Stimulated activated CD4-positive, alpha-beta T cell treated with anti-CD3 and anti-CD28 coated beads, Interleukin-4, amount 100 ng/mL, for 4 hours (primary cell): ENCODE data around the gene MMP24OS.

ENCODE experiments used
- DNase-seq, 2 experiments: peaks; one replicate each; pipeline ENCODE4 v3.0.0-alpha.2; 2020

MMP24OS gene

GRCh38 chr20:35290186-35290886, 12.4 kb upstream of the MMP24OS start:
- DNase-seq, result no peak

- DNase-seq, result no peak
These were observed 10.6 kb upstream of the MMP24OS start for GRCh38 chr20:35288325-35289060.

- DNase-seq, result no peak
These were observed 9.8 kb upstream of the MMP24OS start for GRCh38 chr20:35287509-35288324.

GRCh38 chr20:35286899-35287508, 9.1 kb upstream of the MMP24OS start:
- DNase-seq, result no peak

GRCh38 chr20:35286077-35286898, 8.4 kb upstream of the MMP24OS start:
- no peak for DNase-seq

- DNase-seq, result no peak
These were observed 7.8 kb upstream of the MMP24OS start for GRCh38 chr20:35285806-35286076.

- no peak for DNase-seq
These were observed 7.3 kb upstream of the MMP24OS start for GRCh38 chr20:35284992-35285805.

GRCh38 chr20:35284267-35284991, 6.5 kb upstream of the MMP24OS start, which contains the start of gene EIF6:
EIF6 (minus strand) TSS chr20:35284772; CDS start chr20:35284487, 285 bp downstream.
- peak; percentile 72 for DNase-seq

GRCh38 chr20:35283441-35284266, 5.7 kb upstream of the MMP24OS start:
- DNase-seq, result peak in 1 of 2 experiments; percentile 49

- DNase-seq, result no peak
These were observed 3.7 kb upstream of the MMP24OS start for GRCh38 chr20:35281506-35282101.

GRCh38 chr20:35280523-35280922, 2.6 kb upstream of the MMP24OS start:
- no peak for DNase-seq

GRCh38 chr20:35279533-35280174, 1.7 kb upstream of the MMP24OS start:
- no peak for DNase-seq

- no peak for DNase-seq
These were observed 1.1 kb upstream of the MMP24OS start for GRCh38 chr20:35279040-35279439.

GRCh38 chr20:35277127-35277526, 795 bp downstream of the MMP24OS start:
- no peak for DNase-seq

GRCh38 chr20:35276408-35276807, 1.5 kb downstream of the MMP24OS start:
- DNase-seq, result no peak

- DNase-seq, result no peak
These were observed 2.1 kb downstream of the MMP24OS start for GRCh38 chr20:35275741-35276251.

GRCh38 chr20:35274172-35275092, 3.5 kb downstream of the MMP24OS start:
- no peak for DNase-seq
